Esophagus squamous epithelium (tissue), 5 donors: ENCODE results near the gene RNF121. TPM values are rescaled to one million over a fixed set of nuclear protein-coding genes. Genes with fewer than 3 reads are reported as not detected.
A peak's percentile ranks its signal among the peaks of the same experiment; 100 is the strongest.

ENCODE experiments used
- DNase-seq: peaks from one replicate; lab custom pipeline; 2025; lab: John Stamatoyannopoulos, UW
- H3K27ac ChIP-seq, 4 donors: fragments of 200-600 bp; sonication (generic); one replicate each; pipeline ENCODE4 v1.5.1; 2016 to 2019; ENCODE audit warnings: mild to moderate bottlenecking in 1 of 4
- H3K27me3 ChIP-seq, 4 donors: fragments of 200-600 bp; sonication (generic); 1 replicate in 3 of 4; 2 replicates in 1 of 4; pipeline versions ENCODE4 v1.5.1 to v1.6.0; 2017 to 2021; ENCODE audit warnings: antibody characterized with exemption in 1 of 4
- H3K36me3 ChIP-seq, 3 donors: fragments of 200-600 bp; sonication (generic); one replicate each; pipeline ENCODE4 v1.5.1; 2016 to 2019
- H3K4me1 ChIP-seq, 3 donors: fragments of 200-600 bp; sonication (generic); one replicate each; pipeline ENCODE4 v1.5.1; 2017 to 2019
- H3K4me3 ChIP-seq, 4 donors: fragments of 200-600 bp; sonication (generic); 1 replicate in 3 of 4; 2 replicates in 1 of 4; pipeline ENCODE4 v1.5.1; 2016 to 2019; ENCODE audit warnings: mild to moderate bottlenecking in 2 of 4, moderate library complexity in 1 of 4
- H3K9me3 ChIP-seq, 3 donors: fragments of 200-600 bp; sonication (generic); one replicate each; pipeline ENCODE4 v1.5.1; 2016 to 2019
- CTCF ChIP-seq, 6 experiments: fragments of 450-650 bp in 4 of 6; fragments of 200-600 bp in 2 of 6; sonication (generic) in 2 of 6; IDR thresholded peaks; one replicate each; pipeline ENCODE4 v1.5.1; 2016 to 2019; ENCODE audit warnings: antibody characterized with exemption in 6 of 6, mild to moderate bottlenecking in 4 of 6, moderate library complexity in 4 of 6
- POLR2A ChIP-seq, 4 donors: fragments of 450-650 bp; IDR thresholded peaks; one replicate each; pipeline ENCODE4 v1.6.1; 2017; ENCODE audit warnings: antibody characterized with exemption in 4 of 4, mild to moderate bottlenecking in 4 of 4, moderate library complexity in 3 of 4
- WGBS, 2 donors: methylation state at CpG; one replicate each; pipeline ENCODE4 v1.1.5; 2018; 5-methylcytosine and 5-hydroxymethylcytosine counted together
- intact Hi-C: fragments of 100-400 bp; cut with DNase I; formaldehyde crosslinking; loops from one replicate; pipeline ENCODE4 v1.15.0; 2022
- total RNA-seq, 4 donors: library from RNA; depleted of rRNA; stranded (reverse); fragments of >200 nt; gene quantifications; one replicate each; pipeline ENCODE4 v1.1.0, GENCODE V29; 2016
- donor health status: DM: yes; HTN: yes; CAD: no.

Gene RNF121
- total RNA-seq, 4 donors from 2014 or later, result 10.9 to 17.6 (median 16.3) TPM

- 50 to 56% methylated on average over 3 to 7 of the region's 8 CpGs for WGBS, 2 donors
- H3K27ac ChIP-seq, result peak overlapping the region; percentile 34 to 85 (median 66)
- no peak for DNase-seq
- H3K27me3 ChIP-seq, result no peaks in the 10 kb centered on the region
- TF ChIP-seq POLR2A (IDR thresholded peaks at IDR 0.05), result no peak
- TF ChIP-seq CTCF (IDR thresholded peaks at IDR 0.05), result no peak
- H3K4me1 ChIP-seq, result peaks cover 4 to 28% (median 23%) of the 10 kb centered on the region in 3 donors
- no peaks in the 10 kb centered on the region for H3K9me3 ChIP-seq
- intact Hi-C loops, result no loop called here
- H3K4me3 ChIP-seq, result peak overlapping the region in 2 of 4 donors; percentile 20 to 52
- H3K36me3 ChIP-seq, result peaks cover 13 to 67% (median 24%) of the 10 kb centered on the region in 3 donors
Measured at GRCh38 chr11:71999798-72000197, 71.0 kb downstream of the RNF121 start.

- no peak for DNase-seq
- WGBS, 2 donors, result 75 to 83% methylated on average over 2 to 5 of the region's 10 CpGs
Measured at GRCh38 chr11:72000202-72000867, 71.5 kb downstream of the RNF121 start.

GRCh38 chr11:72001285-72001684, 72.4 kb downstream of the RNF121 start:
- DNase-seq, result no peak
- WGBS, 2 donors, result 80% methylated on average over 1 to 5 of the region's 11 CpGs
- intact Hi-C loops, result no loop called here
- peaks cover 4 to 37% (median 23%) of the 10 kb centered on the region in 3 donors for H3K4me1 ChIP-seq
- TF ChIP-seq POLR2A (IDR thresholded peaks at IDR 0.05) (no peak), CTCF (IDR thresholded peaks at IDR 0.05) (no peak)
- H3K36me3 ChIP-seq, result peaks cover 28 to 69% (median 38%) of the 10 kb centered on the region in 3 donors
- no peak overlapping the region for H3K27ac ChIP-seq
- no peaks in the 10 kb centered on the region for H3K27me3 ChIP-seq
- H3K4me3 ChIP-seq, result no peak overlapping the region
- H3K9me3 ChIP-seq, result no peaks in the 10 kb centered on the region

More at GRCh38 chr11:72000202-72000867, 71.5 kb downstream of the RNF121 start:
- no peaks in the 10 kb centered on the region for H3K9me3 ChIP-seq
- no peaks in the 10 kb centered on the region for H3K27me3 ChIP-seq
- TF ChIP-seq POLR2A (IDR thresholded peaks at IDR 0.05) (no peak), CTCF (IDR thresholded peaks at IDR 0.05) (no peak)
- H3K4me1 ChIP-seq, result peaks cover 4 to 34% (median 23%) of the 10 kb centered on the region in 3 donors
- intact Hi-C loops, result no loop called here
- H3K36me3 ChIP-seq, result peaks cover 18 to 67% (median 29%) of the 10 kb centered on the region in 3 donors
- H3K4me3 ChIP-seq, result peak overlapping the region in 1 of 4 donors; percentile 52
- H3K27ac ChIP-seq, result peak overlapping the region in 3 of 4 donors; percentile 3 to 85 (median 76)

GRCh38 chr11:72001834-72002591, 73.2 kb downstream of the RNF121 start:
- no peaks in the 10 kb centered on the region for H3K27me3 ChIP-seq
- H3K4me1 ChIP-seq, result peaks cover 4 to 37% (median 23%) of the 10 kb centered on the region in 3 donors
- 61% methylated on average over 9 to 10 of the region's 10 CpGs for WGBS, 2 donors
- no peak for TF ChIP-seq CTCF (IDR thresholded peaks at IDR 0.05)
- no peak for TF ChIP-seq POLR2A (IDR thresholded peaks at IDR 0.05)
- no peak overlapping the region for H3K27ac ChIP-seq
- H3K4me3 ChIP-seq, result no peak overlapping the region
- no peaks in the 10 kb centered on the region for H3K9me3 ChIP-seq
- no peak for DNase-seq
- intact Hi-C loops, result no loop called here
- peaks cover 35 to 72% (median 45%) of the 10 kb centered on the region in 3 donors for H3K36me3 ChIP-seq
